ENCODE data around the gene NOXA1. TPM values are rescaled to one million over a fixed set of nuclear protein-coding genes. Genes with fewer than 3 reads are reported as not detected.

Gene NOXA1
- total and polyA plus RNA-seq, 4 donors = 1.3 to 3.6 (median 2.4) TPM

DNA sequence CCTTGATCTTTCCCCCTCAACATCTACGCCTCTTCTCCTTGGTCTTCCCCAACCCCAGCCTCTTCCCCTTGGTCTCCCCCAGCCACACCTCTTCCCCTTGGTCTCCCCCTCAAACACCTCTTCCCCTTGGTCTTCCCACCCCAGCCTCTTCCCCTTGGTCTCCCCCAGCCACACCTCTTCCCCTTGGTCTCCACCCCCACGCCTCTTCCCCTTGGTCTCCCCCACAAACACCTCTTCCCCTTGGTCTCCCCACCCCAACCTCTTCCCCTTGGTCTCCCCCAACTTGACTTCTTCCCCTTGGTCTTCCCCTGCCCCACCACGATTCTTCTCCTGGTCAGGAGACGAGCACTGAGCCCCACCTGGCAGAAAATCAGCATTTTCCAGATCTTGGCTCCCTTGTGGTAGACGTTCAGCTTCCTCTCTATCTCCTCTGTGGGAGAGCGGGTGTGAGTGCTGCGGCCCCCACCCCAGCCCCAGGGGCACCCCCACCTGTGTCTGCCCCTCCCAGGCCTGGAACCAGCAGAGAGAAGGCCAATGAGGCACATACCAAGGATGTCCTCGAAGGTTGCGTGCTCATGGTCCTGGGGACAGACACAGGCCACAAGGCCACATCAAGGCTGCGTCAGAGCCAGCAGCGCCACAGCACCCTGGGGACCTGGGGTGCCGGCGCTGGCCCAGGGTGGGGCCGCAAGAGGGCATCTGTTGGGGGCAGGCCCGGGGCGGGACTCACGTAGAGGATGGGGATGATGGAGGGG lies 29.0 kb downstream of the NOXA1 start:
- DNase-seq (ENCODE audit: low spot score) = no peak
- no peak overlapping the region for H3K9ac ChIP-seq (ENCODE audit: low read depth in 1 of 2, low read length in 2 of 2)
- H3K4me1 ChIP-seq (ENCODE audit: control insufficient read depth in 4 of 4, insufficient read depth in 4 of 4, low read length in 3 of 4) = peaks cover 15 to 41% (median 29%) of the 10 kb centered on the region in 4 donors
- H3K27me3 ChIP-seq (ENCODE audit: control insufficient read depth in 4 of 4, insufficient read depth in 4 of 4, low read length in 3 of 4) = no peaks in the 10 kb centered on the region
- peaks cover 0 to 6% (median 3%) of the 10 kb centered on the region in 4 donors for H3K36me3 ChIP-seq (ENCODE audit: control insufficient read depth in 4 of 4, insufficient read depth in 3 of 4, low read depth in 1 of 4, low read length in 3 of 4)
- WGBS = 94% methylated on average over 17 of the region's 17 CpGs
- no peak overlapping the region for H3K4me3 ChIP-seq (ENCODE audit: low read depth in 1 of 3, low read length in 3 of 3)
- TF ChIP-seq RXRA (IDR thresholded peaks at IDR 0.05) = no peak
- TF ChIP-seq RAD21 (IDR thresholded peaks at IDR 0.05) = no peak
- TF ChIP-seq, protein P1, sequence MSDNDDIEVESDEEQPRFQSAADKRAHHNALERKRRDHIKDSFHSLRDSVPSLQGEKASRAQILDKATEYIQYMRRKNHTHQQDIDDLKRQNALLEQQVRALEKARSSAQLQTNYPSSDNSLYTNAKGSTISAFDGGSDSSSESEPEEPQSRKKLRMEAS (IDR thresholded peaks at IDR 0.05) = no peak
- TF ChIP-seq REST (IDR thresholded peaks at IDR 0.05) = no peak
- no peak for TF ChIP-seq YY1 (IDR thresholded peaks at IDR 0.05)
- TF ChIP-seq TAF1 (conservative IDR thresholded peaks at IDR 0.05) = no peak
- no peak for TF ChIP-seq JUND (IDR thresholded peaks at IDR 0.05)
- no peak for TF ChIP-seq NR2F2 (IDR thresholded peaks at IDR 0.05)
- TF ChIP-seq EGR1 (IDR thresholded peaks at IDR 0.05; ENCODE audit: low read depth in 2 of 2) = no peak
- TF ChIP-seq SP1 (IDR thresholded peaks at IDR 0.05) = no peak
- no peak for TF ChIP-seq HNF4A (conservative IDR thresholded peaks at IDR 0.05)
- TF ChIP-seq ZBTB33 (IDR thresholded peaks at IDR 0.05) = no peak
- no peak for TF ChIP-seq FOXA2 (IDR thresholded peaks at IDR 0.05)
- no peak for TF ChIP-seq HNF4G (IDR thresholded peaks at IDR 0.05)
- TF ChIP-seq FOXA1 (IDR thresholded peaks at IDR 0.05) = no peak
- TF ChIP-seq ATF3 (IDR thresholded peaks at IDR 0.05) = no peak
- TF ChIP-seq GABPA (IDR thresholded peaks at IDR 0.05 in 1 of 2, conservative IDR thresholded peaks at IDR 0.05 in 1 of 2) = no peak
- TF ChIP-seq, protein P2, sequence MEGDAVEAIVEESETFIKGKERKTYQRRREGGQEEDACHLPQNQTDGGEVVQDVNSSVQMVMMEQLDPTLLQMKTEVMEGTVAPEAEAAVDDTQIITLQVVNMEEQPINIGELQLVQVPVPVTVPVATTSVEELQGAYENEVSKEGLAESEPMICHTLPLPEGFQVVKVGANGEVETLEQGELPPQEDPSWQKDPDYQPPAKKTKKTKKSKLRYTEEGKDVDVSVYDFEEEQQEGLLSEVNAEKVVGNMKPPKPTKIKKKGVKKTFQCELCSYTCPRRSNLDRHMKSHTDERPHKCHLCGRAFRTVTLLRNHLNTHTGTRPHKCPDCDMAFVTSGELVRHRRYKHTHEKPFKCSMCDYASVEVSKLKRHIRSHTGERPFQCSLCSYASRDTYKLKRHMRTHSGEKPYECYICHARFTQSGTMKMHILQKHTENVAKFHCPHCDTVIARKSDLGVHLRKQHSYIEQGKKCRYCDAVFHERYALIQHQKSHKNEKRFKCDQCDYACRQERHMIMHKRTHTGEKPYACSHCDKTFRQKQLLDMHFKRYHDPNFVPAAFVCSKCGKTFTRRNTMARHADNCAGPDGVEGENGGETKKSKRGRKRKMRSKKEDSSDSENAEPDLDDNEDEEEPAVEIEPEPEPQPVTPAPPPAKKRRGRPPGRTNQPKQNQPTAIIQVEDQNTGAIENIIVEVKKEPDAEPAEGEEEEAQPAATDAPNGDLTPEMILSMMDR (IDR thresholded peaks at IDR 0.05; ENCODE audit: low read depth, low read length, missing input control) = no peak
- H3K27ac ChIP-seq (ENCODE audit: low read depth in 1 of 2, low read length in 2 of 2) = no peak overlapping the region
- H3K9me3 ChIP-seq (ENCODE audit: control insufficient read depth in 4 of 4, low read length in 3 of 4) = no peaks in the 10 kb centered on the region

Measured in liver (tissue), 9 donors.